Tibial nerve (tissue), 4 donors: Measurements from ENCODE around the gene KIFC1.

Source experiments
- CTCF ChIP-seq, 5 experiments: fragments of 200-600 bp in 3 of 5; fragments of 450-650 bp in 2 of 5; sonication (generic) in 3 of 5; IDR thresholded peaks; one replicate each; pipeline ENCODE4 v1.5.1; 2016 to 2019; ENCODE audit warnings: antibody characterized with exemption in 5 of 5, mild to moderate bottlenecking in 3 of 5, moderate library complexity in 2 of 5
- EP300 ChIP-seq, 2 donors: sonication (generic); formaldehyde crosslinking; IDR thresholded peaks; one replicate each; pipeline ENCODE4 v1.6.1; 2017; ENCODE audit warnings: antibody characterized with exemption in 2 of 2, mild to moderate bottlenecking in 1 of 2

GRCh38 chr6:33417903-33418689 is 26.5 kb downstream of the KIFC1 start, which contains the start of gene CUTA:
- TF ChIP-seq EP300 (IDR thresholded peaks at IDR 0.05) (peak; percentile 97 to 98), CTCF (IDR thresholded peaks at IDR 0.05) (peak; percentile 34 to 78 (median 54))
